HepG2 (cell line): ENCODE measurements around the gene SLC17A6. TPM values are rescaled to one million over a fixed set of nuclear protein-coding genes. Genes with fewer than 3 reads are reported as not detected.

Experiments used
- ATAC-seq: fragments of 200-7000 bp; cut with Tn5 transposase; 3 replicates; pipeline ENCODE4 v1.9.1; 2020; ENCODE audit warnings: mild to moderate bottlenecking, moderate library complexity
- BruUV-seq: library from RNA; stranded (reverse); fragments of 400-500 nt; replicated peaks from 2 replicates; lab custom pipeline; 2021; lab: Mats Ljungman, UMichigan
- CTCF ChIA-PET: fragments of 300-600 bp; formaldehyde crosslinking; extraction: SDS; loops from one replicate; lab custom pipeline; 2021; ENCODE audit warnings: low total read pairs, inconsistent platforms, low intra/inter-chr PET ratio; lab: Yijun Ruan, JAX
- POLR2A ChIA-PET: fragments of 350-600 bp; sonication (Branson Sonifier 250); formaldehyde crosslinking; loops from one replicate; lab custom pipeline; 2020; ENCODE audit warnings: antibody characterized with exemption, inconsistent platforms; lab: Yijun Ruan, JAX
- DNase-seq: peaks from one replicate; pipeline ENCODE4 v3.0.0-alpha.2; 2015; ENCODE audit warnings: low spot score
- FAIRE-seq: peaks from 3 replicates; lab custom pipeline; 2011; peaks lifted over from hg19 to GRCh38; lab: Jason Lieb, UNC
- H2AFZ ChIP-seq: one replicate; pipeline ENCODE4 v1.6.1; 2011; ENCODE audit warnings: low read length, inconsistent platforms
- H3K27ac ChIP-seq: fragments of 300-600 bp; 3 replicates; pipeline ENCODE4 v1.8.0; 2011; ENCODE audit warnings: mixed run types, mild to moderate bottlenecking, mixed read lengths, low read length, inconsistent platforms; ENCODE audit not compliant: insufficient read depth; ENCODE audit errors: extremely low read length
- H3K27me3 ChIP-seq, 2 experiments: fragments of 200-600 bp in 1 of 2; 2 replicates in 1 of 2; 3 replicates in 1 of 2; pipeline versions ENCODE4 v1.6.0 to v1.8.0; 2011; ENCODE audit warnings: low read length in 2 of 2, mild to moderate bottlenecking in 2 of 2, moderate library complexity in 2 of 2, inconsistent platforms in 1 of 2; ENCODE audit not compliant: insufficient read depth in 2 of 2, control insufficient read depth in 1 of 2
- H3K36me3 ChIP-seq, 2 experiments: fragments of 200-600 bp in 1 of 2; replicated peaks in 1 of 2; 2 replicates in 1 of 2; 3 replicates in 1 of 2; pipeline versions ENCODE4 v1.5.1 to v1.8.0; 2011; ENCODE audit warnings: low read length in 2 of 2, inconsistent platforms in 1 of 2; ENCODE audit not compliant: insufficient read depth in 2 of 2, control insufficient read depth in 1 of 2
- H3K4me1 ChIP-seq: 2 replicates; pipeline ENCODE4 v1.5.1; 2012; ENCODE audit warnings: low read length, inconsistent platforms; ENCODE audit not compliant: insufficient read depth
- H3K4me2 ChIP-seq: 2 replicates; pipeline ENCODE4 v1.6.0; 2011; ENCODE audit warnings: low read depth, low read length, inconsistent platforms
- H3K4me3 ChIP-seq, 3 experiments: fragments of 200-600 bp in 1 of 3; sonication (generic), shearing (Covaris generic) in 1 of 3; replicated peaks in 1 of 3; 2 replicates each; pipeline ENCODE4 v1.5.1; 2011 to 2016; ENCODE audit warnings: low read length in 3 of 3, inconsistent platforms in 2 of 3, low read depth in 2 of 3, mild to moderate bottlenecking in 2 of 3, control low read depth in 1 of 3, mixed read lengths in 1 of 3; ENCODE audit not compliant: insufficient read depth in 1 of 3
- H3K79me2 ChIP-seq: one replicate; pipeline ENCODE4 v1.6.1; 2011; ENCODE audit warnings: low read length, inconsistent platforms; ENCODE audit not compliant: insufficient read depth
- H3K9ac ChIP-seq: 2 replicates; pipeline ENCODE4 v1.6.0; 2011; ENCODE audit warnings: mild to moderate bottlenecking, low read depth, low read length, inconsistent platforms; ENCODE audit not compliant: insufficient read depth
- H3K9me3 ChIP-seq: 2 replicates; pipeline ENCODE4 v1.5.1; 2012; ENCODE audit warnings: mild to moderate bottlenecking, low read length
- H4K20me1 ChIP-seq: 2 replicates; pipeline ENCODE4 v1.6.0; 2011; ENCODE audit warnings: inconsistent platforms, mild to moderate bottlenecking, low read length, moderate library complexity; ENCODE audit not compliant: insufficient read depth
- CBX5 ChIP-seq: sonication (generic); formaldehyde crosslinking; IDR thresholded peaks from 2 replicates; pipeline ENCODE4 v1.4.0; 2020; ENCODE audit warnings: missing genetic modification reagents, borderline replicate concordance
- CC2D1A ChIP-seq: sonication (generic); formaldehyde crosslinking; IDR thresholded peaks from 2 replicates; pipeline ENCODE4 v1.8.1; 2023; ENCODE audit warnings: mild to moderate bottlenecking, missing genetic modification reagents
- CENPX ChIP-seq: sonication (generic); formaldehyde crosslinking; IDR thresholded peaks from 2 replicates; pipeline ENCODE4 v1.9.0; 2021; ENCODE audit warnings: mild to moderate bottlenecking, missing genetic modification reagents, moderate library complexity
- NRL ChIP-seq: sonication (generic); formaldehyde crosslinking; IDR thresholded peaks from 2 replicates; pipeline ENCODE4 v1.5.0; 2020; ENCODE audit warnings: missing genetic modification reagents, mild to moderate bottlenecking, moderate library complexity, borderline replicate concordance
- POGZ ChIP-seq: sonication (generic); formaldehyde crosslinking; IDR thresholded peaks from 2 replicates; pipeline ENCODE4 v1.4.0; 2020; ENCODE audit warnings: mild to moderate bottlenecking, missing genetic modification reagents
- SAFB2 ChIP-seq: sonication (generic); formaldehyde crosslinking; IDR thresholded peaks from 2 replicates; pipeline ENCODE4 v1.5.1; 2020; ENCODE audit warnings: missing genetic modification reagents, low read depth, mild to moderate bottlenecking, borderline replicate concordance
- SKI ChIP-seq: fragments of 450-650 bp; IDR thresholded peaks from one replicate; pipeline ENCODE4 v1.6.1; 2018; ENCODE audit warnings: mild to moderate bottlenecking; ENCODE audit not compliant: partially characterized antibody
- WIZ ChIP-seq: sonication (generic); formaldehyde crosslinking; IDR thresholded peaks from 2 replicates; pipeline ENCODE4 v1.5.1; 2020; ENCODE audit warnings: mild to moderate bottlenecking, missing genetic modification reagents
- YY1 ChIP-seq: IDR thresholded peaks from 2 replicates; pipeline ENCODE4 v1.6.1; 2011; ENCODE audit warnings: low read length, low read depth, moderate library complexity, mild to moderate bottlenecking; ENCODE audit not compliant: insufficient read depth, insufficient replicate concordance
- ZC3H13 ChIP-seq: sonication (generic); formaldehyde crosslinking; IDR thresholded peaks from 2 replicates; pipeline ENCODE4 v1.8.1; 2023; ENCODE audit warnings: mild to moderate bottlenecking, missing genetic modification reagents, moderate library complexity
- ZIK1 ChIP-seq: sonication (generic); formaldehyde crosslinking; IDR thresholded peaks from 2 replicates; pipeline ENCODE4 v1.5.0; 2020; ENCODE audit warnings: mild to moderate bottlenecking, low read depth, missing genetic modification reagents, borderline replicate concordance
- ZNF292 ChIP-seq: sonication (generic); formaldehyde crosslinking; IDR thresholded peaks from 2 replicates; pipeline ENCODE4 v1.8.1; 2022; ENCODE audit warnings: mild to moderate bottlenecking, low read depth, missing genetic modification reagents, borderline replicate concordance
- ZNF563 ChIP-seq: sonication (generic); formaldehyde crosslinking; IDR thresholded peaks from 2 replicates; pipeline ENCODE4 v1.8.0; 2022; ENCODE audit warnings: mild to moderate bottlenecking, moderate library complexity, missing genetic modification reagents
- WGBS: methylation state at CpG from one replicate; pipeline ENCODE4 v1.1.6; 2017; ENCODE audit warnings: low lambda C conversion rate; 5-methylcytosine and 5-hydroxymethylcytosine counted together
- in situ Hi-C: cut with HindIII; loops from 2 replicates; pipeline ENCODE4 v1.10.0; 2017; ENCODE audit warnings: low pct_unique_long_range_greater_than_20kb; ENCODE audit not compliant: extremely low pct_ligation_motif_present
- intact Hi-C: fragments of 100-400 bp; cut with micrococcal nuclease; formaldehyde crosslinking; loops from one replicate; pipeline ENCODE4 v1.10.0; 2022; ENCODE audit not compliant: unreplicated experiment
- polyA plus RNA-seq, 8 experiments: library from polyadenylated mRNA; depleted of rRNA in 3 of 8; stranded (reverse) in 7 of 8; unstranded in 1 of 8; fragments of >200 nt; fragmentation: Illumina TruSeq in 4 of 8; extraction: Trizol in 4 of 8; gene quantifications; 2 replicates each; pipeline versions ENCODE4 v1.2.1 to v1.2.3, GENCODE V29; 2011 to 2016; ENCODE audit warnings: low read depth in 4 of 8, missing spikeins in 1 of 8, mixed read lengths in 1 of 8; ENCODE audit not compliant: insufficient read depth in 1 of 8
- total RNA-seq, 5 experiments: library from RNA; depleted of rRNA; stranded (reverse); fragments of >200 nt; fragmentation: Illumina TruSeq; extraction: Trizol; gene quantifications; 2 replicates each; pipeline ENCODE4 v1.2.3, GENCODE V29; 2016; ENCODE audit warnings: low read depth in 1 of 5

SLC17A6 gene
- total and polyA plus RNA-seq, 2 of the 13 experiments (the other 11 are each of a cell fraction or from before 2014, with no cell fraction given), result not detected

GRCh38 chr11:22340235-22340634 is 2.1 kb downstream of the SLC17A6 start:
- in situ Hi-C loops, result no loop called here
- ATAC-seq, result no peak

GRCh38 chr11:22340701-22341587 is 2.8 kb downstream of the SLC17A6 start:
- BruUV-seq, result no TSS peak
- no peak overlapping the region for H3K4me2 ChIP-seq
- H2AFZ ChIP-seq, result no peak overlapping the region
- no peaks in the 10 kb centered on the region for H3K4me1 ChIP-seq
- POLR2A ChIA-PET, result no interaction called here
- H3K79me2 ChIP-seq, result no peaks in the 10 kb centered on the region
- ATAC-seq (no peak), DNase-seq (no peak)
- 35% methylated on average over 20 of the region's 40 CpGs for WGBS
- H3K27ac ChIP-seq, result no peak overlapping the region
- no peak overlapping the region for H3K9ac ChIP-seq
- intact Hi-C loops, result loop anchor here (1.0 kb wide), 1 partner anchor 27 kb away; no protein-coding TSS in a partner anchor
- H3K27me3 ChIP-seq, result peaks cover 10 to 44% of the 10 kb centered on the region in 2 experiments; a peak in 4 of 5 replicates
- no peak overlapping the region for H3K4me3 ChIP-seq
- H4K20me1 ChIP-seq, result no peaks in the 10 kb centered on the region
- H3K9me3 ChIP-seq, result no peaks in the 10 kb centered on the region
- TF ChIP-seq YY1 (no peak), ZNF563 (CRISPR knock-in tag) (no peak), CENPX (no peak), POGZ (no peak), SKI (no peak)
- TF ChIP-seq, all 625 proteins: peak for 0
- no peak for FAIRE-seq
- in situ Hi-C loops, result no loop called here
- CTCF ChIA-PET, result no interaction called here
- H3K36me3 ChIP-seq, result no peaks in the 10 kb centered on the region

More at GRCh38 chr11:22340235-22340634, 2.1 kb downstream of the SLC17A6 start:
- Histone ChIP-seq H4K20me1 (no peaks in the 10 kb centered on the region), H3K4me1 (no peaks in the 10 kb centered on the region), H3K27me3 (peaks cover 10 to 44% of the 10 kb centered on the region in 2 experiments; a peak in 4 of 5 replicates), H3K9ac (no peak overlapping the region), H3K4me3 (no peak overlapping the region), H3K27ac (no peak overlapping the region), H3K79me2 (no peaks in the 10 kb centered on the region), H2AFZ (no peak overlapping the region), H3K4me2 (no peak overlapping the region), H3K9me3 (no peaks in the 10 kb centered on the region)
- WGBS, result 28% methylated on average over 6 of the region's 6 CpGs
- intact Hi-C loops, result no loop called here
- POLR2A ChIA-PET, result no interaction called here
- TF ChIP-seq ZC3H13 (CRISPR knock-in tag) (no peak), ZIK1 (CRISPR knock-in tag) (no peak), CBX5 (CRISPR knock-in tag) (no peak), WIZ (CRISPR knock-in tag) (no peak), SAFB2 (no peak), NRL (CRISPR knock-in tag) (no peak), ZNF292 (CRISPR knock-in tag) (no peak), CC2D1A (CRISPR knock-in tag) (no peak)
- TF ChIP-seq, all 625 proteins: peak for 0
- BruUV-seq, result no TSS peak
- no peak for FAIRE-seq
- no peaks in the 10 kb centered on the region for H3K36me3 ChIP-seq
- no peak for DNase-seq
- CTCF ChIA-PET, result no interaction called here
